ENCODE results near the gene COX4I1.

GRCh38 chr16:85834741-85835140 lies 35.2 kb downstream of the COX4I1 start:
- no peak for TF ChIP-seq EZH2 (IDR thresholded peaks at IDR 0.05)
- TF ChIP-seq POLR2AphosphoS5 (IDR thresholded peaks at IDR 0.05; ENCODE audit: borderline replicate concordance, low read depth, low read length) = no peak

All from SK-N-MC (cell line).